HFFc6 (cell line): ENCODE measurements around the gene TANGO6. TPM values are rescaled to one million over a fixed set of nuclear protein-coding genes. Genes with fewer than 3 reads are reported as not detected.

Source experiments
- DNase-seq: peaks from one replicate; pipeline ENCODE4 v3.0.0-alpha.2; 2018
- H3K27ac Mint-ChIP-seq: 2 replicates; pipeline ENCODE4 v1.8.0; 2020; ENCODE audit warnings: mild to moderate bottlenecking, mixed read lengths
- H3K27me3 Mint-ChIP-seq: 2 replicates; pipeline ENCODE4 v1.8.0; 2021; ENCODE audit warnings: mild to moderate bottlenecking, moderate library complexity, mixed read lengths; ENCODE audit not compliant: insufficient read depth
- H3K36me3 Mint-ChIP-seq: 2 replicates; pipeline ENCODE4 v1.8.0; 2021; ENCODE audit warnings: low read depth, mixed read lengths
- H3K4me1 Mint-ChIP-seq: 2 replicates; pipeline ENCODE4 v1.8.0; 2020; ENCODE audit warnings: low read depth, mixed read lengths
- H3K4me3 Mint-ChIP-seq: 2 replicates; pipeline ENCODE4 v1.8.0; 2020; ENCODE audit warnings: mild to moderate bottlenecking, moderate library complexity, mixed read lengths
- H3K9me3 Mint-ChIP-seq: 2 replicates; pipeline ENCODE4 v1.8.0; 2020; ENCODE audit warnings: mild to moderate bottlenecking, mixed read lengths
- total RNA-seq, 6 experiments: library from RNA; stranded (reverse); fragmentation: NEBNext Ultra II Directional; extraction: Animal tissue kit (Norgen Biotek cat#: 25700); gene quantifications; 2 replicates in 1 of 6; 3 replicates in 5 of 6; pipeline ENCODE4 v1.2.3, GENCODE V29; 2021
- TF ChIP-seq, protein P1 (sequence below): fragments of 200-600 bp; sonication (generic); IDR thresholded peaks from 2 replicates; pipeline ENCODE4 v1.5.0; 2021; ENCODE audit warnings: antibody characterized with exemption, mild to moderate bottlenecking

Gene TANGO6
- total RNA-seq, 6 experiments from 2014 or later: 14.7 to 22.1 (median 18.9) TPM

- Mint-ChIP-seq H3K27me3 (no peaks in the 10 kb centered on the region), H3K9me3 (no peaks in the 10 kb centered on the region), H3K36me3 (peaks cover 20% of the 10 kb centered on the region; the same call in 1 of the 2 replicates), H3K4me3 (no peak overlapping the region), H3K27ac (no peak overlapping the region), H3K4me1 (peaks cover 15% of the 10 kb centered on the region)
- TF ChIP-seq, protein P1, sequence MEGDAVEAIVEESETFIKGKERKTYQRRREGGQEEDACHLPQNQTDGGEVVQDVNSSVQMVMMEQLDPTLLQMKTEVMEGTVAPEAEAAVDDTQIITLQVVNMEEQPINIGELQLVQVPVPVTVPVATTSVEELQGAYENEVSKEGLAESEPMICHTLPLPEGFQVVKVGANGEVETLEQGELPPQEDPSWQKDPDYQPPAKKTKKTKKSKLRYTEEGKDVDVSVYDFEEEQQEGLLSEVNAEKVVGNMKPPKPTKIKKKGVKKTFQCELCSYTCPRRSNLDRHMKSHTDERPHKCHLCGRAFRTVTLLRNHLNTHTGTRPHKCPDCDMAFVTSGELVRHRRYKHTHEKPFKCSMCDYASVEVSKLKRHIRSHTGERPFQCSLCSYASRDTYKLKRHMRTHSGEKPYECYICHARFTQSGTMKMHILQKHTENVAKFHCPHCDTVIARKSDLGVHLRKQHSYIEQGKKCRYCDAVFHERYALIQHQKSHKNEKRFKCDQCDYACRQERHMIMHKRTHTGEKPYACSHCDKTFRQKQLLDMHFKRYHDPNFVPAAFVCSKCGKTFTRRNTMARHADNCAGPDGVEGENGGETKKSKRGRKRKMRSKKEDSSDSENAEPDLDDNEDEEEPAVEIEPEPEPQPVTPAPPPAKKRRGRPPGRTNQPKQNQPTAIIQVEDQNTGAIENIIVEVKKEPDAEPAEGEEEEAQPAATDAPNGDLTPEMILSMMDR: no peak
- no peak for DNase-seq
These were observed 128.7 kb downstream of the TANGO6 start for GRCh38 chr16:68972013-68972412.

- H3K27me3 Mint-ChIP-seq: no peaks in the 10 kb centered on the region
- peaks cover 15% of the 10 kb centered on the region for H3K4me1 Mint-ChIP-seq
These were observed 129.4 kb downstream of the TANGO6 start for GRCh38 chr16:68972720-68973119.

GRCh38 chr16:68973611-68974120 lies 130.3 kb downstream of the TANGO6 start:
- no peak for DNase-seq
- Mint-ChIP-seq H3K9me3 (no peaks in the 10 kb centered on the region), H3K27me3 (no peaks in the 10 kb centered on the region), H3K36me3 (peaks cover 20% of the 10 kb centered on the region; the same call in 1 of the 2 replicates), H3K4me1 (peaks cover 15% of the 10 kb centered on the region), H3K4me3 (no peak overlapping the region), H3K27ac (no peak overlapping the region)
- TF ChIP-seq, protein P1: no peak

More at GRCh38 chr16:68972720-68973119, 129.4 kb downstream of the TANGO6 start:
- Mint-ChIP-seq H3K9me3 (no peaks in the 10 kb centered on the region), H3K36me3 (peaks cover 20% of the 10 kb centered on the region; the same call in 1 of the 2 replicates), H3K27ac (peak overlapping the region; percentile 65), H3K4me3 (no peak overlapping the region)
- TF ChIP-seq, protein P1: peak; percentile 67
- DNase-seq: peak; percentile 63

DNA sequence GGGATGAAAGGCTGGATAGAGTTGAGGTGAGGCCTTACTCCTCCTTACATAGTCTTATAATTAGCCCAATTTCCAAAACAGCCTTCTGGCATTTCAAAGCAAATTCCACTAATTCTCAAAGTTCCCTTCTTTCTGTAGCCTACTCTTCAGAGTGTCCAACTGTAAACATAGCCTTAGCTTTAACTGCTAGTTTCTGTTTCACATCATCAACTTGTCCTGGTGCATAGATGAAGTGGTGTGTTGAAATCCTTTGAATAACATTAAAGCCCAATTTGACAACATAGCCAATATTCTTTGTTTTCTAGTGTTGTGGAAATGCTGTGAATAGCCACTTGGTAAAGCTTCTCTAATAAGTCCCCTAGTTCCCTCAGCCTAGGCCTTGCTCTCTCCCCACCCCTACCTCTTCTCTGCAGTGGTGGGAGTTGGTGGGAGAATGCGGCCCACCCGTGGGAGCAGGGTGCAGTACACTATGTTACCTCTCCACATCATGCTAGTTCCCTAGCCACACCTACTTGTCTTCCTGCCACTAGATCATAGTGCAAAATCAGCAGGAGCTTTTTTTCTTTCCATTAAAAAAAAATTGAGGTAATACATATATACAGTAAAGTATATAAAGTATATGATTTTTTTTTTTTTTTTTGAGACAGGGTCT lies 135.1 kb downstream of the TANGO6 start:
- H3K4me3 Mint-ChIP-seq: no peak overlapping the region
- no peak overlapping the region for H3K27ac Mint-ChIP-seq
- no peaks in the 10 kb centered on the region for H3K9me3 Mint-ChIP-seq
- H3K4me1 Mint-ChIP-seq: no peaks in the 10 kb centered on the region
- DNase-seq: no peak
- peaks cover 16% of the 10 kb centered on the region; the same call in 1 of the 2 replicates for H3K36me3 Mint-ChIP-seq
- TF ChIP-seq, protein P1: no peak
- H3K27me3 Mint-ChIP-seq: no peaks in the 10 kb centered on the region

- DNase-seq: no peak
- Mint-ChIP-seq H3K27ac (no peak overlapping the region), H3K36me3 (0 out of 2 replicates have a peak, but pooled peaks cover 9% of the 10 kb centered on the region), H3K4me1 (peaks cover 7% of the 10 kb centered on the region), H3K4me3 (no peak overlapping the region), H3K9me3 (no peaks in the 10 kb centered on the region), H3K27me3 (no peaks in the 10 kb centered on the region)
- TF ChIP-seq, protein P1: no peak
These were observed 137.5 kb downstream of the TANGO6 start for GRCh38 chr16:68980695-68981315.
